Measurements from ENCODE around the gene TRIM44.

DNA sequence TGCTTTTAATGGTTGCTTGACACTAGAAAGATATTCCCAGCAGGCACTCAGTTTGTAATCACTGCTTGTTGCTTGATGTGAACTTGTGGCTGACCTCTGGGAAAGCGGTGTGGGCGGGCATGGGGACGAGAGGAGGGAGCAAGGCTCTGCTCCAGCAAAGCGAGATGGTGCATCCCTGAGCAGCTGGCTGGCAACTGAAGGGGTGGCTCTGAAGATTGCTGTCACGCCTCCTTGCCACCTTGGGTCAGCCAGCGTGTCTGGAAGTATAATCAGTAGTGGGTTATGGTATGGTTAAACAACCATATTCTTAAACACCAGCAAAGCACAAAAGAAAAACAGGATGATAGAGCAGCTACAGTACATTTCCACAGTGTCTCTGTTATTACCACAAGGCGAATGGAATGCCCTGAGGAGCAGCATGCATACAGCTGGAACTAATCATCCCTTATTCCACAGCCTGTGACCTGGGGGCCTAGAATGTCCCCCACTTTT, 124.5 kb downstream of the TRIM44 start:
- TF ChIP-seq, protein P1, sequence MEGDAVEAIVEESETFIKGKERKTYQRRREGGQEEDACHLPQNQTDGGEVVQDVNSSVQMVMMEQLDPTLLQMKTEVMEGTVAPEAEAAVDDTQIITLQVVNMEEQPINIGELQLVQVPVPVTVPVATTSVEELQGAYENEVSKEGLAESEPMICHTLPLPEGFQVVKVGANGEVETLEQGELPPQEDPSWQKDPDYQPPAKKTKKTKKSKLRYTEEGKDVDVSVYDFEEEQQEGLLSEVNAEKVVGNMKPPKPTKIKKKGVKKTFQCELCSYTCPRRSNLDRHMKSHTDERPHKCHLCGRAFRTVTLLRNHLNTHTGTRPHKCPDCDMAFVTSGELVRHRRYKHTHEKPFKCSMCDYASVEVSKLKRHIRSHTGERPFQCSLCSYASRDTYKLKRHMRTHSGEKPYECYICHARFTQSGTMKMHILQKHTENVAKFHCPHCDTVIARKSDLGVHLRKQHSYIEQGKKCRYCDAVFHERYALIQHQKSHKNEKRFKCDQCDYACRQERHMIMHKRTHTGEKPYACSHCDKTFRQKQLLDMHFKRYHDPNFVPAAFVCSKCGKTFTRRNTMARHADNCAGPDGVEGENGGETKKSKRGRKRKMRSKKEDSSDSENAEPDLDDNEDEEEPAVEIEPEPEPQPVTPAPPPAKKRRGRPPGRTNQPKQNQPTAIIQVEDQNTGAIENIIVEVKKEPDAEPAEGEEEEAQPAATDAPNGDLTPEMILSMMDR (IDR thresholded peaks at IDR 0.05) = no peak
- TF ChIP-seq POLR2A (IDR thresholded peaks at IDR 0.05) = no peak
